Right lobe of liver (tissue), 4 donors: ENCODE measurements around the gene RNF103.

Experiments used
- CTCF ChIP-seq, 4 donors: fragments of 200-600 bp in 3 of 4; fragments of 450-650 bp in 1 of 4; IDR thresholded peaks; one replicate each; pipeline versions ENCODE4 v1.5.1 to v1.8.0; 2016 to 2022; ENCODE audit warnings: antibody characterized with exemption in 4 of 4, mild to moderate bottlenecking in 2 of 4
- POLR2A ChIP-seq: fragments of 450-650 bp; IDR thresholded peaks from one replicate; pipeline ENCODE4 v1.6.1; 2017; ENCODE audit warnings: antibody characterized with exemption, mild to moderate bottlenecking
- donor health status: DM: no; HTN: no; CAD: no.
- donor health status: DM: no; HTN: no; CAD: no.
- donor health status: DM: no; HTN: yes; CAD: no.

- TF ChIP-seq CTCF (IDR thresholded peaks at IDR 0.05) (no peak), POLR2A (no peak)
Observed at GRCh38 chr2:86673011-86673410, 49.3 kb upstream of the RNF103 start.
